ENCODE data around the gene PRR20A.

DNA sequence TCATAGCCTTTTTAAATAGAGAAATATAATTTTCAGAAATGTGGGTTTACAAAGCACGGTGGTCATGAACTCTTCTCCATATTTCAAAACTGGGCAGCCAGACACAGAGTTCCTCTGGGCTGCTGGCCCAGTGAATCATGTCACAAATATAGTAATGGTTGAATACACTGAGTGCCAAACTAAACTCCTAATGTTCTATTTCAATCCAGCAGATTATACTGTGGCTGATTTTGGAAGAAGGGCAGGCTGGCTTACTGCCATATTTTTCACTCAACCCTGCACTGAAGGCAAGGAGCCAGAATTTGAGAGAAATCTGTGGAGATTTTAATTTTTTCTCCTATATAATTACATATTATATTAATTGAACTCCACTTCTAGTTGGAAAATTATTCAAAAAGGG, 17.0 kb upstream of the PRR20A start:
- TF ChIP-seq EZH2 (IDR thresholded peaks at IDR 0.05; ENCODE audit: borderline replicate concordance, low read length) = no peak
- TF ChIP-seq, protein P1, sequence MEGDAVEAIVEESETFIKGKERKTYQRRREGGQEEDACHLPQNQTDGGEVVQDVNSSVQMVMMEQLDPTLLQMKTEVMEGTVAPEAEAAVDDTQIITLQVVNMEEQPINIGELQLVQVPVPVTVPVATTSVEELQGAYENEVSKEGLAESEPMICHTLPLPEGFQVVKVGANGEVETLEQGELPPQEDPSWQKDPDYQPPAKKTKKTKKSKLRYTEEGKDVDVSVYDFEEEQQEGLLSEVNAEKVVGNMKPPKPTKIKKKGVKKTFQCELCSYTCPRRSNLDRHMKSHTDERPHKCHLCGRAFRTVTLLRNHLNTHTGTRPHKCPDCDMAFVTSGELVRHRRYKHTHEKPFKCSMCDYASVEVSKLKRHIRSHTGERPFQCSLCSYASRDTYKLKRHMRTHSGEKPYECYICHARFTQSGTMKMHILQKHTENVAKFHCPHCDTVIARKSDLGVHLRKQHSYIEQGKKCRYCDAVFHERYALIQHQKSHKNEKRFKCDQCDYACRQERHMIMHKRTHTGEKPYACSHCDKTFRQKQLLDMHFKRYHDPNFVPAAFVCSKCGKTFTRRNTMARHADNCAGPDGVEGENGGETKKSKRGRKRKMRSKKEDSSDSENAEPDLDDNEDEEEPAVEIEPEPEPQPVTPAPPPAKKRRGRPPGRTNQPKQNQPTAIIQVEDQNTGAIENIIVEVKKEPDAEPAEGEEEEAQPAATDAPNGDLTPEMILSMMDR (conservative IDR thresholded peaks at IDR 0.05 in 1 of 2, IDR thresholded peaks at IDR 0.05 in 1 of 2; ENCODE audit: extremely low read depth in 1 of 2, insufficient read depth in 1 of 2, low read depth in 1 of 2, low read length in 2 of 2) = no peak

Data from mammary epithelial cell (primary cell).